ENCODE data around the gene SH3RF3.

Gene SH3RF3

GRCh38 chr2:109173311-109174171 lies 44.5 kb downstream of the SH3RF3 start:
- DNase-seq (ENCODE audit: extremely low spot score, insufficient read length, low read depth) (no peak), FAIRE-seq (no peak)

GRCh38 chr2:109174214-109174613 lies 45.2 kb downstream of the SH3RF3 start:
- FAIRE-seq (no peak), DNase-seq (ENCODE audit: extremely low spot score, insufficient read length, low read depth) (no peak)

GRCh38 chr2:109174626-109175349 lies 45.8 kb downstream of the SH3RF3 start:
- FAIRE-seq (no peak), DNase-seq (ENCODE audit: extremely low spot score, insufficient read length, low read depth) (no peak)

- no peak for DNase-seq (ENCODE audit: extremely low spot score, insufficient read length, low read depth)
- no peak for FAIRE-seq
Observed at GRCh38 chr2:109175350-109175678, 46.3 kb downstream of the SH3RF3 start.

GRCh38 chr2:109176928-109177327 lies 47.9 kb downstream of the SH3RF3 start:
- FAIRE-seq (no peak), DNase-seq (ENCODE audit: extremely low spot score, insufficient read length, low read depth) (no peak)

GRCh38 chr2:109177635-109178034 lies 48.6 kb downstream of the SH3RF3 start:
- FAIRE-seq (no peak), DNase-seq (ENCODE audit: extremely low spot score, insufficient read length, low read depth) (no peak)

GRCh38 chr2:109178968-109179367 lies 50.0 kb downstream of the SH3RF3 start:
- no peak for FAIRE-seq
- no peak for DNase-seq (ENCODE audit: extremely low spot score, insufficient read length, low read depth)

- no peak for FAIRE-seq
Observed at GRCh38 chr2:109180786-109181185, 51.8 kb downstream of the SH3RF3 start.

GRCh38 chr2:109182426-109182825 lies 53.4 kb downstream of the SH3RF3 start:
- FAIRE-seq (no peak), DNase-seq (ENCODE audit: extremely low spot score, insufficient read length, low read depth) (no peak)

More at GRCh38 chr2:109180786-109181185, 51.8 kb downstream of the SH3RF3 start:
- no peak for DNase-seq (ENCODE audit: extremely low spot score, insufficient read length, low read depth)

GRCh38 chr2:109183871-109184270 lies 54.9 kb downstream of the SH3RF3 start:
- FAIRE-seq (no peak), DNase-seq (ENCODE audit: extremely low spot score, insufficient read length, low read depth) (no peak)

- DNase-seq (ENCODE audit: extremely low spot score, insufficient read length, low read depth), result no peak
- FAIRE-seq, result no peak
Observed at GRCh38 chr2:109184368-109184767, 55.4 kb downstream of the SH3RF3 start.

- no peak for DNase-seq (ENCODE audit: extremely low spot score, insufficient read length, low read depth)
- no peak for FAIRE-seq
Observed at GRCh38 chr2:109185338-109185737, 56.3 kb downstream of the SH3RF3 start.

- DNase-seq (ENCODE audit: extremely low spot score, insufficient read length, low read depth), result no peak
- FAIRE-seq, result no peak
Observed at GRCh38 chr2:109185821-109186570, 57.0 kb downstream of the SH3RF3 start.

GRCh38 chr2:109186656-109187250 lies 57.7 kb downstream of the SH3RF3 start:
- DNase-seq (ENCODE audit: extremely low spot score, insufficient read length, low read depth) (no peak), FAIRE-seq (no peak)

GRCh38 chr2:109187711-109188495 lies 58.9 kb downstream of the SH3RF3 start:
- DNase-seq (ENCODE audit: extremely low spot score, insufficient read length, low read depth), result no peak
- no peak for FAIRE-seq

- no peak for FAIRE-seq
- no peak for DNase-seq (ENCODE audit: extremely low spot score, insufficient read length, low read depth)
Observed at GRCh38 chr2:109188496-109188890, 59.5 kb downstream of the SH3RF3 start.

- DNase-seq (ENCODE audit: extremely low spot score, insufficient read length, low read depth), result no peak
- no peak for FAIRE-seq
Observed at GRCh38 chr2:109188898-109189297, 59.9 kb downstream of the SH3RF3 start.

- FAIRE-seq (no peak), DNase-seq (ENCODE audit: extremely low spot score, insufficient read length, low read depth) (no peak)
Observed at GRCh38 chr2:109189751-109190150, 60.7 kb downstream of the SH3RF3 start.

GRCh38 chr2:109193807-109194619 lies 65.0 kb downstream of the SH3RF3 start:
- DNase-seq (ENCODE audit: extremely low spot score, insufficient read length, low read depth), result no peak
- FAIRE-seq, result no peak

Measured in GM18507 (cell line).